ENCODE data around the gene WFIKKN2.

DNA sequence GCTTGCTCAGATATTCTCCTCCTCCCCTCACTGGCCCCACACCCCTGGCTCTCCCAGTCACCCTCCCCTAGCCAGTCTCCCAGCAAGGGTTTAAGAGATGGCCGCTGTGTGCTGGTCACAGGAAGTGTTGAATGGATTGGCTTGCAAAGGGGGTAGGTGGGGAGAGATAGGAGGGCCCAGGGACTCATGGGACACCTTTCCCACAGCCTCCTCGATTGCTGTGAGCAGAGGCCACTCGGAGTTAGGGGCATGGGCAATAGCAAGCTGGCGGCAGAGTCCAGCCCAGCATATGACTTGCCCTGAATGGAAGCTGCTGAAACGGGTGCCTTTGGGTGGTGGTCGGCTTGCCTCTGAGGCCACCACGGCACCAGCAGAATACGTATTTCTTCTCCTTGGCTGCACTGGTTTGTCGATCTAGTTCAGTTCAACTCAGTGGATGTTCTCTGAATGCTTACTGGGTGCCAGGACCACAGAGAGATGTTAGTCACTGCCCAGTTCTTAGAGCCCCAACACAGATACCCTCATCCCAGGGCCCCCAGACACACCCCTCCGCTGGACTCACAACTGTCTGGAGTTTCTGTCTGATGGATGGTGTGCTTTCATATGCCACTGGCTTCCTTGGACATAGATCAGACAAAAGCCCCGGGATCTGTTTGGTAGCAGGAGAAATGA is 6.0 kb downstream of the WFIKKN2 start:
- TF ChIP-seq EP300 (IDR thresholded peaks at IDR 0.05; ENCODE audit: borderline replicate concordance) (no peak), RAD21 (IDR thresholded peaks at IDR 0.05; ENCODE audit: low read depth) (no peak), YY1 (IDR thresholded peaks at IDR 0.05; ENCODE audit: low read depth) (no peak), CEBPB (IDR thresholded peaks at IDR 0.05) (no peak), TAF1 (IDR thresholded peaks at IDR 0.05; ENCODE audit: low read depth) (no peak), NFIC (IDR thresholded peaks at IDR 0.05) (no peak), EGR1 (IDR thresholded peaks at IDR 0.05) (no peak), ZBTB7A (IDR thresholded peaks at IDR 0.05; ENCODE audit: low read depth) (no peak), TCF12 (IDR thresholded peaks at IDR 0.05; ENCODE audit: low read depth) (no peak), FOXM1 (IDR thresholded peaks at IDR 0.05; ENCODE audit: borderline replicate concordance, low read depth) (no peak), TEAD4 (IDR thresholded peaks at IDR 0.05) (no peak)
- TF ChIP-seq, protein P1, sequence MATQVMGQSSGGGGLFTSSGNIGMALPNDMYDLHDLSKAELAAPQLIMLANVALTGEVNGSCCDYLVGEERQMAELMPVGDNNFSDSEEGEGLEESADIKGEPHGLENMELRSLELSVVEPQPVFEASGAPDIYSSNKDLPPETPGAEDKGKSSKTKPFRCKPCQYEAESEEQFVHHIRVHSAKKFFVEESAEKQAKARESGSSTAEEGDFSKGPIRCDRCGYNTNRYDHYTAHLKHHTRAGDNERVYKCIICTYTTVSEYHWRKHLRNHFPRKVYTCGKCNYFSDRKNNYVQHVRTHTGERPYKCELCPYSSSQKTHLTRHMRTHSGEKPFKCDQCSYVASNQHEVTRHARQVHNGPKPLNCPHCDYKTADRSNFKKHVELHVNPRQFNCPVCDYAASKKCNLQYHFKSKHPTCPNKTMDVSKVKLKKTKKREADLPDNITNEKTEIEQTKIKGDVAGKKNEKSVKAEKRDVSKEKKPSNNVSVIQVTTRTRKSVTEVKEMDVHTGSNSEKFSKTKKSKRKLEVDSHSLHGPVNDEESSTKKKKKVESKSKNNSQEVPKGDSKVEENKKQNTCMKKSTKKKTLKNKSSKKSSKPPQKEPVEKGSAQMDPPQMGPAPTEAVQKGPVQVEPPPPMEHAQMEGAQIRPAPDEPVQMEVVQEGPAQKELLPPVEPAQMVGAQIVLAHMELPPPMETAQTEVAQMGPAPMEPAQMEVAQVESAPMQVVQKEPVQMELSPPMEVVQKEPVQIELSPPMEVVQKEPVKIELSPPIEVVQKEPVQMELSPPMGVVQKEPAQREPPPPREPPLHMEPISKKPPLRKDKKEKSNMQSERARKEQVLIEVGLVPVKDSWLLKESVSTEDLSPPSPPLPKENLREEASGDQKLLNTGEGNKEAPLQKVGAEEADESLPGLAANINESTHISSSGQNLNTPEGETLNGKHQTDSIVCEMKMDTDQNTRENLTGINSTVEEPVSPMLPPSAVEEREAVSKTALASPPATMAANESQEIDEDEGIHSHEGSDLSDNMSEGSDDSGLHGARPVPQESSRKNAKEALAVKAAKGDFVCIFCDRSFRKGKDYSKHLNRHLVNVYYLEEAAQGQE (IDR thresholded peaks at IDR 0.05; ENCODE audit: low read depth): no peak
- TF ChIP-seq, protein P2, sequence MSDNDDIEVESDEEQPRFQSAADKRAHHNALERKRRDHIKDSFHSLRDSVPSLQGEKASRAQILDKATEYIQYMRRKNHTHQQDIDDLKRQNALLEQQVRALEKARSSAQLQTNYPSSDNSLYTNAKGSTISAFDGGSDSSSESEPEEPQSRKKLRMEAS (IDR thresholded peaks at IDR 0.05): no peak
- TF ChIP-seq, protein P3, sequence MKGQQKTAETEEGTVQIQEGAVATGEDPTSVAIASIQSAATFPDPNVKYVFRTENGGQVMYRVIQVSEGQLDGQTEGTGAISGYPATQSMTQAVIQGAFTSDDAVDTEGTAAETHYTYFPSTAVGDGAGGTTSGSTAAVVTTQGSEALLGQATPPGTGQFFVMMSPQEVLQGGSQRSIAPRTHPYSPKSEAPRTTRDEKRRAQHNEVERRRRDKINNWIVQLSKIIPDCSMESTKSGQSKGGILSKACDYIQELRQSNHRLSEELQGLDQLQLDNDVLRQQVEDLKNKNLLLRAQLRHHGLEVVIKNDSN (IDR thresholded peaks at IDR 0.05): no peak
